KBM-7 (cell line): ENCODE measurements around the gene CDH6.

Experiments
- DNase-seq: peaks from one replicate; pipeline ENCODE4 v3.0.0-alpha.2; 2015
- in situ Hi-C: fragments of 300-500 bp; cut with MboI; formaldehyde crosslinking; loops from 2 replicates; pipeline ENCODE4 v1.14.3; 2020; ENCODE audit warnings: low sequenced_read_pairs, low pct_unique_long_range_greater_than_20kb, mixed read lengths

Gene CDH6

GRCh38 chr5:31291323-31291854 lies 97.9 kb downstream of the CDH6 start:
- in situ Hi-C loops: no loop called here
- no peak for DNase-seq

- in situ Hi-C loops: no loop called here
- no peak for DNase-seq
Observed at GRCh38 chr5:31300501-31300900, 107.0 kb downstream of the CDH6 start.

GRCh38 chr5:31301833-31302232 lies 108.3 kb downstream of the CDH6 start:
- DNase-seq: no peak
- in situ Hi-C loops: no loop called here

GRCh38 chr5:31303688-31304087 lies 110.2 kb downstream of the CDH6 start:
- DNase-seq: no peak
- in situ Hi-C loops: no loop called here

GRCh38 chr5:31317665-31318064 lies 124.2 kb downstream of the CDH6 start:
- no peak for DNase-seq
- in situ Hi-C loops: no loop called here

GRCh38 chr5:31319335-31319734 lies 125.8 kb downstream of the CDH6 start:
- DNase-seq: no peak
- in situ Hi-C loops: no loop called here

- in situ Hi-C loops: no loop called here
- DNase-seq: no peak
Observed at GRCh38 chr5:31322946-31323345, 129.5 kb downstream of the CDH6 start.

- in situ Hi-C loops: no loop called here
Observed at GRCh38 chr5:31324842-31325241, 131.4 kb downstream of the CDH6 start.

GRCh38 chr5:31328040-31328733 lies 134.7 kb downstream of the CDH6 start:
- in situ Hi-C loops: no loop called here

More at GRCh38 chr5:31324842-31325241, 131.4 kb downstream of the CDH6 start:
- DNase-seq: no peak

GRCh38 chr5:31329715-31330114 lies 136.2 kb downstream of the CDH6 start:
- in situ Hi-C loops: no loop called here

More at GRCh38 chr5:31328040-31328733, 134.7 kb downstream of the CDH6 start:
- no peak for DNase-seq

GRCh38 chr5:31332160-31332559 lies 138.7 kb downstream of the CDH6 start:
- in situ Hi-C loops: no loop called here
- DNase-seq: no peak

More at GRCh38 chr5:31329715-31330114, 136.2 kb downstream of the CDH6 start:
- no peak for DNase-seq

GRCh38 chr5:31333475-31333874 lies 140.0 kb downstream of the CDH6 start:
- no peak for DNase-seq
- in situ Hi-C loops: no loop called here

GRCh38 chr5:31334061-31334860 lies 140.8 kb downstream of the CDH6 start:
- in situ Hi-C loops: no loop called here
- DNase-seq: no peak

GRCh38 chr5:31335456-31335855 lies 142.0 kb downstream of the CDH6 start:
- in situ Hi-C loops: no loop called here
- no peak for DNase-seq

- no peak for DNase-seq
- in situ Hi-C loops: no loop called here
Observed at GRCh38 chr5:31343946-31344345, 150.5 kb downstream of the CDH6 start.

GRCh38 chr5:31346896-31347551 lies 153.5 kb downstream of the CDH6 start:
- DNase-seq: no peak
- in situ Hi-C loops: no loop called here

GRCh38 chr5:31347552-31347905 lies 154.0 kb downstream of the CDH6 start:
- in situ Hi-C loops: no loop called here
- no peak for DNase-seq

- no peak for DNase-seq
- in situ Hi-C loops: no loop called here
Observed at GRCh38 chr5:31350395-31350794, 156.9 kb downstream of the CDH6 start.

GRCh38 chr5:31355337-31355736 lies 161.9 kb downstream of the CDH6 start:
- in situ Hi-C loops: no loop called here
- DNase-seq: peak; percentile 2

GRCh38 chr5:31357038-31357437 lies 163.6 kb downstream of the CDH6 start:
- DNase-seq: no peak
- in situ Hi-C loops: no loop called here
